Measurements from ENCODE around the gene SERPINB11. TPM values are rescaled to one million over a fixed set of nuclear protein-coding genes. Genes with fewer than 3 reads are reported as not detected.
A peak's percentile ranks its signal among the peaks of the same experiment; 100 is the strongest.

Gene SERPINB11
- total RNA-seq, 1 experiment from 2014 or later: not detected

- Histone ChIP-seq H3K4me1 (no peaks in the 10 kb centered on the region), H3K4me3 (ENCODE audit: low read depth, low read length) (no peak overlapping the region), H3K36me3 (ENCODE audit: control insufficient read depth, insufficient read depth, low read length) (no peaks in the 10 kb centered on the region), H3K9me3 (no peaks in the 10 kb centered on the region), H3K27me3 (replicated peaks; ENCODE audit: control insufficient read depth, insufficient read depth, low read length) (no peaks in the 10 kb centered on the region)
- no TSS peak for BruUV-seq (replicated peaks)
- no peak overlapping the region for H3K27ac Mint-ChIP-seq (ENCODE audit: unreplicated experiment)
- H3K27me3 Mint-ChIP-seq (ENCODE audit: insufficient read depth, unreplicated experiment): no peaks in the 10 kb centered on the region
- no peaks in the 10 kb centered on the region for H3K9me3 Mint-ChIP-seq (ENCODE audit: unreplicated experiment)
- no peaks in the 10 kb centered on the region for H3K4me1 Mint-ChIP-seq (ENCODE audit: low read depth, unreplicated experiment)
- ChIA-PET POLR2A (no interaction called here), CTCF (no interaction called here)
- H3K4me3 Mint-ChIP-seq (ENCODE audit: unreplicated experiment): no peak overlapping the region
- intact Hi-C loops (cut with micrococcal nuclease; ENCODE audit: unreplicated experiment): no loop called here
- TF ChIP-seq CTCF (IDR thresholded peaks at IDR 0.05; ENCODE audit: insufficient read depth in 1 of 2, low read depth in 1 of 2, low read length in 1 of 2, severe bottlenecking in 1 of 2, unreplicated experiment in 1 of 2): no peak
- no peaks in the 10 kb centered on the region for H3K36me3 Mint-ChIP-seq (ENCODE audit: insufficient read depth, unreplicated experiment)
- no peak for DNase-seq
Observed at GRCh38 chr18:63736876-63737275, 34.1 kb downstream of the SERPINB11 start.

GRCh38 chr18:63741769-63742168, 39.0 kb downstream of the SERPINB11 start:
- no TSS peak for BruUV-seq (replicated peaks)
- no peaks in the 10 kb centered on the region for H3K9me3 ChIP-seq
- no peaks in the 10 kb centered on the region for H3K27me3 Mint-ChIP-seq (ENCODE audit: insufficient read depth, unreplicated experiment)
- no peaks in the 10 kb centered on the region for H3K27me3 ChIP-seq (replicated peaks; ENCODE audit: control insufficient read depth, insufficient read depth, low read length)
- no peaks in the 10 kb centered on the region for H3K4me1 Mint-ChIP-seq (ENCODE audit: low read depth, unreplicated experiment)
- peak in 1 of 2 experiments; percentile 7 for TF ChIP-seq CTCF (IDR thresholded peaks at IDR 0.05; ENCODE audit: insufficient read depth in 1 of 2, low read depth in 1 of 2, low read length in 1 of 2, severe bottlenecking in 1 of 2, unreplicated experiment in 1 of 2)
- H3K27ac Mint-ChIP-seq (ENCODE audit: unreplicated experiment): no peak overlapping the region
- no peak overlapping the region for H3K4me3 Mint-ChIP-seq (ENCODE audit: unreplicated experiment)
- DNase-seq: no peak
- no peaks in the 10 kb centered on the region for H3K4me1 ChIP-seq
- ChIA-PET CTCF (interaction anchor here (0.6 to 1.4 kb wide), 3 partner anchors 60 to 224 kb away, joined by 3 to 5 read pairs (median 3); no protein-coding TSS in a partner anchor), POLR2A (no interaction called here)
- peaks cover 5% of the 10 kb centered on the region for H3K36me3 Mint-ChIP-seq (ENCODE audit: insufficient read depth, unreplicated experiment)
- no peaks in the 10 kb centered on the region for H3K36me3 ChIP-seq (ENCODE audit: control insufficient read depth, insufficient read depth, low read length)
- H3K4me3 ChIP-seq (ENCODE audit: low read depth, low read length): no peak overlapping the region
- H3K9me3 Mint-ChIP-seq (ENCODE audit: unreplicated experiment): no peaks in the 10 kb centered on the region
- intact Hi-C loops (cut with micrococcal nuclease; ENCODE audit: unreplicated experiment): loop anchor here (1.0 kb wide), 1 partner anchor 223 kb away; no protein-coding TSS in a partner anchor

GRCh38 chr18:63747006-63747405, 44.2 kb downstream of the SERPINB11 start:
- Mint-ChIP-seq H3K36me3 (ENCODE audit: insufficient read depth, unreplicated experiment) (peaks cover 5% of the 10 kb centered on the region), H3K9me3 (ENCODE audit: unreplicated experiment) (no peaks in the 10 kb centered on the region), H3K27ac (ENCODE audit: unreplicated experiment) (no peak overlapping the region), H3K4me3 (ENCODE audit: unreplicated experiment) (no peak overlapping the region), H3K27me3 (ENCODE audit: insufficient read depth, unreplicated experiment) (no peaks in the 10 kb centered on the region), H3K4me1 (ENCODE audit: low read depth, unreplicated experiment) (no peaks in the 10 kb centered on the region)
- CTCF ChIA-PET: no interaction called here
- Histone ChIP-seq H3K4me1 (no peaks in the 10 kb centered on the region), H3K9me3 (no peaks in the 10 kb centered on the region), H3K4me3 (ENCODE audit: low read depth, low read length) (no peak overlapping the region), H3K27me3 (replicated peaks; ENCODE audit: control insufficient read depth, insufficient read depth, low read length) (no peaks in the 10 kb centered on the region), H3K36me3 (ENCODE audit: control insufficient read depth, insufficient read depth, low read length) (no peaks in the 10 kb centered on the region)
- POLR2A ChIA-PET: no interaction called here
- intact Hi-C loops (cut with micrococcal nuclease; ENCODE audit: unreplicated experiment): no loop called here
- no peak for DNase-seq
- no TSS peak for BruUV-seq (replicated peaks)
- TF ChIP-seq CTCF (IDR thresholded peaks at IDR 0.05; ENCODE audit: insufficient read depth in 1 of 2, low read depth in 1 of 2, low read length in 1 of 2, severe bottlenecking in 1 of 2, unreplicated experiment in 1 of 2): no peak

Data from Caco-2 (cell line).